Sciatic nerve (tissue), 2 donors: ENCODE data around the gene NYAP1. TPM values are rescaled to one million over a fixed set of nuclear protein-coding genes. Genes with fewer than 3 reads are reported as not detected.

Source experiments
- ATAC-seq: fragments of 200-7000 bp; cut with Tn5 transposase; one replicate; pipeline ENCODE4 v1.9.1; 2020; ENCODE audit warnings: mild to moderate bottlenecking, moderate library complexity
- DNase-seq: peaks from one replicate; pipeline ENCODE4 v3.0.0-alpha.2; 2020; ENCODE audit warnings: low spot score
- intact Hi-C: fragments of 100-400 bp; cut with DNase I; formaldehyde crosslinking; loops from one replicate; pipeline ENCODE4 v1.14.2; 2022
- total RNA-seq: library from RNA; stranded (reverse); fragmentation: NEBNext Ultra II Directional; extraction: Animal tissue kit (Norgen Biotek cat#: 25700); gene quantifications from one replicate; pipeline ENCODE4 v1.2.1, GENCODE V29; 2021
- donor health status: DM: no; HTN: no; CAD: no.
- donor health status: DM: no; HTN: no; CAD: no.

NYAP1 gene
- total RNA-seq, 1 donor from 2014 or later = 9.1 TPM

- intact Hi-C loops = no loop called here
Observed at GRCh38 chr7:100476903-100477870, 6.5 kb upstream of the NYAP1 start.

DNA sequence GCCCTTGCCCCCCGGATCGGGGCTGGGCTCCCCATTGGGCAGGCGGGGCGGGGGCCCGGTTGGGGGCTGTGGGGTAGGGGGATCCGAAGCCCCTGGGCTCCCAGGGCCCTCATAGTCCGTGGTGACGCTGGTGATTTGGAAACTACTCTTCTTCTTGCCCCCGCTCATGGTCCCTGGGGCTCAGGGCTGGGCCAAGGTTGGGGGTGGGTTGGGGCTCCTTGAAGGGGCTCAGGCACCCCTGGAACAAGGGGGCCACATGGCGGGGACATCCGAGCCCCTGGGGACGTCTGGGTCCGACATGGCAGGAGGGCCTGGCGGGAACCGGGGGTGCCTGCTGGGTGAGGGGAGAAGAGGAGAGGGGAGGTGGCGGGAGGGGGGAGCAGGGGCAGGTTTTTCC lies 5.9 kb upstream of the NYAP1 start:
- ATAC-seq = no peak
- intact Hi-C loops = no loop called here
- DNase-seq = no peak

More at GRCh38 chr7:100476903-100477870, 6.5 kb upstream of the NYAP1 start:
- DNase-seq = no peak
- no peak for ATAC-seq

GRCh38 chr7:100478958-100479660 lies 4.6 kb upstream of the NYAP1 start, which contains the start of gene TSC22D4:
TSC22D4 (minus strand) TSS chr7:100479214; CDS start chr7:100478038, 1,176 bp downstream.
- peak; percentile 99 for DNase-seq
- ATAC-seq = peak; percentile 94
- intact Hi-C loops = no loop called here

DNA sequence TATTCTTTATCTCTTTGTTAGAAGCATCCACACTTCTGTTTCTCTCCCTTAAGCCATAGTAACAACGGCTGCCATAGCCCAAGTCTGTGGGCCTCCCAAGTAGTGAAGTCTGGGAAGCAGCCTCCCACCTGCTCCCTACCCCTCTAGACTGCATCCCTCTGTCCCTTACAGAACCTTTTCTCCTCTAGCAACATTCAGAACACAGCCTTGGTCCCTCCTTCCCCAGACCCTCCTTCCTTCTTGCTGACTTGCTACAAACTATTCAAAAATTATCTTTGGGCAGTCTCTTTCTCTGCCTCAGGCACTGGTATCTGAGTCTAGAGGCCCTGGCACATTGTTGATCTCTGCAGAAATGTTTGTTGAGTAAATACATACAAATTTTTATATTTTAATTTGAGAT lies 2.3 kb upstream of the NYAP1 start:
- intact Hi-C loops = no loop called here
- no peak for ATAC-seq
- DNase-seq = no peak

DNA sequence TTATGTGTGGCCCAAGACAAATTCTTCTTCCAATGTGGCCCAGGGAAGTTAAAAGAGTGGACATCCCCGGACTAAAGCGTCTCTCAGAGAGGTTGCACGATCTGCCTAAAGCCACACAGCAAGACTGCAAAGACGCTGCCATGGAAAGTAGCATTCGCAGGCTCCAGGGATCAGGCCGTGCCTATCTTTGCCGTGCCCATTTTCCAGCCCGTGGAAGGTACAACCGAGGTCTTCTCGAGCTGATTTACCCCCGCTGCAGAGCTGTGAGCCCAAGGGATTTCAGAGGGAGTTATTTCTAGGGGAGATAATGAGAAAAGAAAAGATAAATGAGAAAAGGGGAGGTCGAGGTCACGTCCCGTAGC lies 1.0 kb upstream of the NYAP1 start:
- intact Hi-C loops = no loop called here
- ATAC-seq (no peak), DNase-seq (no peak)

- ATAC-seq = peak; percentile 1
- peak; percentile 84 for DNase-seq
- intact Hi-C loops = no loop called here
Observed at GRCh38 chr7:100483090-100483721, 521 bp upstream of the NYAP1 start.

- intact Hi-C loops = no loop called here
- ATAC-seq = peak; percentile 36
- no peak for DNase-seq
Observed at GRCh38 chr7:100484673-100485045, 932 bp downstream of the NYAP1 start.

- peak; percentile 1 for ATAC-seq
- intact Hi-C loops = no loop called here
- no peak for DNase-seq
Observed at GRCh38 chr7:100485471-100485876, 1.7 kb downstream of the NYAP1 start.

- DNase-seq = no peak
- intact Hi-C loops = no loop called here
- no peak for ATAC-seq
Observed at GRCh38 chr7:100486111-100486636, 2.4 kb downstream of the NYAP1 start.

- intact Hi-C loops = no loop called here
- ATAC-seq (no peak), DNase-seq (no peak)
Observed at GRCh38 chr7:100486753-100487446, 3.2 kb downstream of the NYAP1 start.

GRCh38 chr7:100488333-100489095 lies 4.8 kb downstream of the NYAP1 start:
- DNase-seq (no peak), ATAC-seq (no peak)
- intact Hi-C loops = no loop called here

- ATAC-seq = no peak
- intact Hi-C loops = no loop called here
- no peak for DNase-seq
Observed at GRCh38 chr7:100489121-100489520, 5.4 kb downstream of the NYAP1 start.

- peak; percentile 69 for ATAC-seq
- no peak for DNase-seq
- intact Hi-C loops = no loop called here
Observed at GRCh38 chr7:100489824-100490223, 6.1 kb downstream of the NYAP1 start.

GRCh38 chr7:100490483-100491191 lies 6.9 kb downstream of the NYAP1 start:
- ATAC-seq = no peak
- intact Hi-C loops = no loop called here

GRCh38 chr7:100491192-100491578 lies 7.5 kb downstream of the NYAP1 start:
- intact Hi-C loops = no loop called here
- DNase-seq (no peak), ATAC-seq (no peak)

More at GRCh38 chr7:100490483-100491191, 6.9 kb downstream of the NYAP1 start:
- DNase-seq = no peak

DNA sequence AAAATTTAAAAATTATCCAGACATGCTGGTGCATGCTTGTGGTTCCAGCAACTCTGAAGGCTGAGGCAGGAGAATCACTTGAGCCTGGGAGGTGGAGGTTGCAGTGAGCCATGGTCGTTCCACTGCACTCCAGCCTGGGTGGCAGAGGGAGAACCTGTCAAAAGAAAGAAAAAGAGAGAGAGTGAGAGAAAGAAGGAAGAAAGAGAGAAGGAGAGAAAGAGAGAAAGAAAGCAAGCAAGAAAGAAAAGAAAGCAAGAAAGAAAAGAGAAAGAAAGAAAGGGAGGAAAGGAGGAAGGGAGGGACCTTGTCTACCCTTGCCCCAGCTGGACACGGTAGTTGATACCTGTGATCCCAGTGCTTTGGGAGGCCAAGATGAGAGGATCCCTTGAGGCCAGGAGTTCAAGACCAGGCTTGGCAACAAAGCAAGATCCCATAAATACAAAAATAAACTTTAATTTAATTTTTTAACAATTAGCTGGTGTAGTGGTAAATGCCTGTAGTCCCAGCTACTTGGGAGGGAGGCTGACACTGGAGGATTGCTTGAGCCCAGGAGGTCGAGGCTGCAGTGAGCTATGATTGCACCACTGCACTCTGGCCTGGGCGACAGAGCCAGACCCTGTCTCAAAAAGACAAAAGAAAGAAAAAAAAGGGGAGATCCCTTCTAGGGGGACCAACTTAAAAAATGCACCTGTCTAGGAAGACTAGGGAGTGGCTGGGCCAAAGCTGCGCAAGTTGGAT lies 9.2 kb downstream of the NYAP1 start:
- intact Hi-C loops = no loop called here
- DNase-seq (no peak), ATAC-seq (no peak)
